DND-41 (cell line): ENCODE results near the gene MKNK1.

Experiments
- CTCF ChIP-seq: IDR thresholded peaks from 2 replicates; pipeline ENCODE4 v1.5.1; 2012; ENCODE audit warnings: borderline replicate concordance, low read length, moderate library complexity, mild to moderate bottlenecking; ENCODE audit not compliant: poor library complexity, severe bottlenecking; ENCODE audit errors: extremely low read depth
- EZH2 ChIP-seq: IDR thresholded peaks from 3 replicates; pipeline ENCODE4 v1.6.1; 2012; ENCODE audit warnings: borderline replicate concordance, low read depth, mild to moderate bottlenecking, moderate library complexity, low read length, inconsistent platforms; ENCODE audit not compliant: severe bottlenecking

DNA sequence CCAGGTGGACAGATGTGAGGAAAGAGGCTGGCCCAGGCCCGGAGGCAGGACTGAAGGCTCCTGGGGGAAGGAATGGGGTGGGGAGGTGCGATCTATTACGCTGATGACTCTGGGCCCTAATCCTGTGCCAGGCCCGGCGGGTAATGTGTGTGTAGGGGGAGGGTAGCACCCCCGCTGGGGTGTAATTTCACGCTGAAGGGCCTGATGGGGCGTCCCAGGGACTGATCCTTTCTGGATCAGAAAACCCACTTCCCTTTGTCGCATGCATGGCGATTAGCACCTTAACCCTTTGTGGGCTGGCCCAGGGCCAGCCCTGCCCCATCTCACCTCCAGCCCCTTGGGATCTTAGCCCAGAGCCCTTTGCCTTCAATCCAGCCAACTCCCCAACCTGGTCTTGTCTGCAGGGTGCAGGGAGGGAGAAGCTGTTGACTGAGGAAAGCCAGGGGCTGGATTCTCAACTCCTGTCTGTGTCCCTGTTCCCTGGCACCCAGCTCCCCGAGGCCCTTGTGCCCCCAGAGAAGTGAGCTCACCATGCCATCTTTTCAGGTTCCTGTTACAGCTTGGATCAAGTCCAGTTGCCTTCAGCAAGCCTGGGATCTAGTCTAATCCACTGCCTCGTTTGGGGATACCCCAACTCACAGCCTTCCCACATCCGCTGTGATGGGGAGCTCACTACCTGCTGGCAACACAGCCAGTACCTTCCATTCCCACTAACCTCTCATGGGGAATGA lies 78.7 kb downstream of the MKNK1 start:
- TF ChIP-seq CTCF = no peak
- no peak for TF ChIP-seq EZH2
